Loucy (cell line): ENCODE data around the gene CHCHD10.
A peak's percentile ranks its signal among the peaks of the same experiment; 100 is the strongest.

ENCODE experiments used
- H2AFZ ChIP-seq: fragments of 200-600 bp; sonication (generic); 2 replicates; pipeline ENCODE4 v1.6.0; 2016; ENCODE audit warnings: antibody characterized with exemption, mild to moderate bottlenecking, low read length, moderate library complexity
- H3F3A ChIP-seq: fragments of 200-600 bp; 2 replicates; pipeline ENCODE4 v1.6.0; 2016; ENCODE audit warnings: antibody characterized with exemption, low read depth, mild to moderate bottlenecking
- H3K27me3 ChIP-seq: fragments of 200-600 bp; sonication (generic); 2 replicates; pipeline ENCODE4 v1.6.1; 2014; ENCODE audit warnings: low read length, mild to moderate bottlenecking; ENCODE audit not compliant: insufficient read depth, poor library complexity, severe bottlenecking
- H3K36me3 ChIP-seq: fragments of 200-600 bp; sonication (generic); 2 replicates; pipeline ENCODE4 v1.6.1; 2016; ENCODE audit warnings: low read length; ENCODE audit not compliant: insufficient read depth
- H3K4me1 ChIP-seq: fragments of 200-600 bp; sonication (generic); 2 replicates; pipeline ENCODE4 v1.5.1; 2014; ENCODE audit warnings: low read length, mild to moderate bottlenecking; ENCODE audit not compliant: insufficient read depth, poor library complexity, severe bottlenecking
- H3K4me2 ChIP-seq: fragments of 200-600 bp; sonication (generic); 2 replicates; pipeline ENCODE4 v1.6.0; 2014; ENCODE audit warnings: antibody characterized with exemption, low read length, low read depth, mild to moderate bottlenecking; ENCODE audit not compliant: poor library complexity, severe bottlenecking
- H3K4me3 ChIP-seq: fragments of 200-600 bp; sonication (generic); 2 replicates; pipeline ENCODE4 v1.5.1; 2014; ENCODE audit warnings: low read length, mild to moderate bottlenecking, mixed read lengths; ENCODE audit not compliant: poor library complexity, severe bottlenecking
- H3K79me2 ChIP-seq: fragments of 200-600 bp; sonication (generic); 2 replicates; pipeline ENCODE4 v1.6.1; 2014; ENCODE audit warnings: low read length; ENCODE audit not compliant: insufficient read depth
- H3K9ac ChIP-seq: fragments of 200-600 bp; sonication (generic); 2 replicates; pipeline ENCODE4 v1.6.0; 2014; ENCODE audit warnings: mild to moderate bottlenecking, low read depth, low read length, moderate library complexity; ENCODE audit not compliant: poor library complexity, severe bottlenecking
- H3K9me2 ChIP-seq: fragments of 200-600 bp; sonication (generic); replicated peaks from 2 replicates; pipeline ENCODE4 v1.6.1; 2016; ENCODE audit warnings: low read depth, low read length, mixed read lengths
- H3K9me3 ChIP-seq: fragments of 200-600 bp; sonication (generic); 2 replicates; pipeline ENCODE4 v1.6.1; 2014; ENCODE audit warnings: mild to moderate bottlenecking, antibody characterized with exemption, low read length, low read depth; ENCODE audit not compliant: insufficient read depth
- H4K20me1 ChIP-seq: fragments of 200-600 bp; sonication (generic); 2 replicates; pipeline ENCODE4 v1.6.0; 2014; ENCODE audit warnings: antibody characterized with exemption, low read length, mild to moderate bottlenecking; ENCODE audit not compliant: insufficient read depth, poor library complexity, severe bottlenecking
- EZH2phosphoT487 ChIP-seq: fragments of 200-600 bp; IDR thresholded peaks from 2 replicates; pipeline ENCODE4 v1.6.1; 2018; ENCODE audit warnings: antibody characterized with exemption, mild to moderate bottlenecking, moderate library complexity, borderline replicate concordance
- TF ChIP-seq, protein P1 (sequence below): fragments of 200-600 bp; sonication (generic); conservative IDR thresholded peaks from 2 replicates; pipeline ENCODE4 v1.5.1; 2014; ENCODE audit warnings: mild to moderate bottlenecking, antibody characterized with exemption, low read length

CHCHD10 gene

GRCh38 chr22:23787600-23787896 lies 19.8 kb upstream of the CHCHD10 start:
- Histone ChIP-seq H3K27me3 (no peaks in the 10 kb centered on the region), H3K79me2 (peaks cover 53% of the 10 kb centered on the region), H3K9me2 (no peaks in the 10 kb centered on the region), H3K4me2 (peak overlapping the region; percentile 97), H3K4me3 (peak overlapping the region; percentile 92), H4K20me1 (peaks cover 52% of the 10 kb centered on the region), H2AFZ (no peak overlapping the region), H3K36me3 (peaks cover 16% of the 10 kb centered on the region; the same call in 1 of the 2 replicates), H3K9ac (peak overlapping the region; percentile 98), H3K9me3 (no peaks in the 10 kb centered on the region), H3F3A (no peaks in the 10 kb centered on the region), H3K4me1 (peaks cover 46% of the 10 kb centered on the region)
- TF ChIP-seq EZH2phosphoT487, result no peak
- TF ChIP-seq, protein P1, sequence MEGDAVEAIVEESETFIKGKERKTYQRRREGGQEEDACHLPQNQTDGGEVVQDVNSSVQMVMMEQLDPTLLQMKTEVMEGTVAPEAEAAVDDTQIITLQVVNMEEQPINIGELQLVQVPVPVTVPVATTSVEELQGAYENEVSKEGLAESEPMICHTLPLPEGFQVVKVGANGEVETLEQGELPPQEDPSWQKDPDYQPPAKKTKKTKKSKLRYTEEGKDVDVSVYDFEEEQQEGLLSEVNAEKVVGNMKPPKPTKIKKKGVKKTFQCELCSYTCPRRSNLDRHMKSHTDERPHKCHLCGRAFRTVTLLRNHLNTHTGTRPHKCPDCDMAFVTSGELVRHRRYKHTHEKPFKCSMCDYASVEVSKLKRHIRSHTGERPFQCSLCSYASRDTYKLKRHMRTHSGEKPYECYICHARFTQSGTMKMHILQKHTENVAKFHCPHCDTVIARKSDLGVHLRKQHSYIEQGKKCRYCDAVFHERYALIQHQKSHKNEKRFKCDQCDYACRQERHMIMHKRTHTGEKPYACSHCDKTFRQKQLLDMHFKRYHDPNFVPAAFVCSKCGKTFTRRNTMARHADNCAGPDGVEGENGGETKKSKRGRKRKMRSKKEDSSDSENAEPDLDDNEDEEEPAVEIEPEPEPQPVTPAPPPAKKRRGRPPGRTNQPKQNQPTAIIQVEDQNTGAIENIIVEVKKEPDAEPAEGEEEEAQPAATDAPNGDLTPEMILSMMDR, result no peak

- peak within 1 kb of the TSS; percentile 98 for H3K9ac ChIP-seq
- no peak for TF ChIP-seq EZH2phosphoT487
- TF ChIP-seq, protein P1, result no peak
- no peaks in the 10 kb centered on the region for H3K9me3 ChIP-seq
- H3F3A ChIP-seq, result no peaks in the 10 kb centered on the region
- H3K79me2 ChIP-seq, result peaks cover 47% of the 10 kb centered on the region
- no peaks in the 10 kb centered on the region for H3K9me2 ChIP-seq
- H3K4me3 ChIP-seq, result peak within 1 kb of the TSS; percentile 92
- H3K4me2 ChIP-seq, result peak within 1 kb of the TSS; percentile 97
- peaks cover 46% of the 10 kb centered on the region for H3K4me1 ChIP-seq
- peak within 1 kb of the TSS; percentile 95 for H2AFZ ChIP-seq
- peaks cover 10% of the 10 kb centered on the region; the same call in 1 of the 2 replicates for H3K36me3 ChIP-seq
- no peaks in the 10 kb centered on the region for H3K27me3 ChIP-seq
- H4K20me1 ChIP-seq, result peaks cover 47% of the 10 kb centered on the region
These were observed 19.2 kb upstream of the CHCHD10 start, which contains the start of gene SMARCB1 for GRCh38 chr22:23786752-23787599. SMARCB1 (plus strand) TSS chr22:23786966; CDS start chr22:23787170, 204 bp downstream.

DNA sequence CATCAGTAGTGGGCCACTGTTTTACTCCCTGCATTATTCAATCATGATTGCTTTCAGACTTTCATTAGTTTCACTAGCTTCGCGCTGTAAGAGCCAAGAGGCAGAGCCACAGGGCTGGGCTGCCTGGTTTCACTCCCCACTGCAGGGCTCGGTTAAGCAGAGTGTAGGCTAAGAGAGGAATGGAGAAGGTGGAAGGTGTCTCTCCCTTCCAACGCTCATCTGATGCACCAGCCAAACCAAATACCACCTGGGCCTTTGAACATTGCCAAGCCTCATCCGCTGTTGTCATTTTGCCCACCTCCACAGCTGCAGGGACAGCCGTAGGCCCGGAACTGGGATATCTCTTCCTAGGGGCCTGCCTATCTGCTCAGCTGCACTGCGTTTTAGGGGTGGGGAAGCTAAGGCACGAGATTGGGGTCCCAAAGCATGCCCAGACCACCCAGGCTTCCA lies 18.5 kb upstream of the CHCHD10 start:
- Histone ChIP-seq H3K4me2 (peak overlapping the region; percentile 97), H3K27me3 (no peaks in the 10 kb centered on the region), H3K9me3 (no peaks in the 10 kb centered on the region), H4K20me1 (peaks cover 40% of the 10 kb centered on the region), H3F3A (no peaks in the 10 kb centered on the region), H3K79me2 (peaks cover 40% of the 10 kb centered on the region), H3K4me3 (peak overlapping the region; percentile 92), H3K4me1 (peaks cover 41% of the 10 kb centered on the region), H3K9me2 (no peaks in the 10 kb centered on the region), H2AFZ (peak overlapping the region; percentile 95), H3K9ac (peak overlapping the region; percentile 98), H3K36me3 (peaks cover 3% of the 10 kb centered on the region; the same call in 1 of the 2 replicates)
- TF ChIP-seq, protein P1, result no peak
- no peak for TF ChIP-seq EZH2phosphoT487
